GM12878 (cell line): ENCODE data around the gene IGSF1. TPM values are rescaled to one million over a fixed set of nuclear protein-coding genes. Genes with fewer than 3 reads are reported as not detected.

Source experiments
- ATAC-seq: fragments of 200-7000 bp; cut with Tn5 transposase; 3 replicates; pipeline ENCODE4 v1.9.1; 2020; ENCODE audit warnings: mild to moderate bottlenecking, moderate library complexity
- BruUV-seq: library from RNA; stranded (reverse); fragments of 400-500 nt; replicated peaks from 2 replicates; lab custom pipeline; 2021; lab: Mats Ljungman, UMichigan
- CTCF ChIA-PET: fragments of 300-600 bp; sonication (Branson Sonifier 250); formaldehyde crosslinking; extraction: SDS; loops from one replicate; lab custom pipeline; 2021; ENCODE audit warnings: inconsistent platforms; lab: Yijun Ruan, JAX
- POLR2A ChIA-PET: fragments of 350-600 bp; formaldehyde crosslinking; extraction: SDS; loops from one replicate; lab custom pipeline; 2021; ENCODE audit warnings: inconsistent platforms; lab: Charles Lee
- RAD21 ChIA-PET: fragments of 300-600 bp; sonication (Branson Sonifier 250); formaldehyde crosslinking; loops from one replicate; lab custom pipeline; 2023; ENCODE audit warnings: antibody characterized with exemption; ENCODE audit not compliant: unreplicated experiment; lab: Charles Lee
- SMC1A ChIA-PET: fragments of 300-600 bp; sonication (Branson Sonifier 250); formaldehyde crosslinking; loops from one replicate; lab custom pipeline; 2023; ENCODE audit not compliant: unreplicated experiment, uncharacterized antibody; lab: Charles Lee
- DNase-seq: peaks from one replicate; pipeline ENCODE4 v3.0.0-alpha.2; 2011; ENCODE audit warnings: low read depth, low spot score
- FAIRE-seq: peaks from 3 replicates; lab custom pipeline; 2011; peaks lifted over from hg19 to GRCh38; lab: Jason Lieb, UNC
- H2AFZ ChIP-seq: 2 replicates; pipeline ENCODE4 v1.6.0; 2011; ENCODE audit warnings: low read depth, low read length, control low read depth; ENCODE audit not compliant: control insufficient read depth
- H3K27ac ChIP-seq: 2 replicates; pipeline ENCODE4 v1.5.1; 2011; ENCODE audit warnings: control low read depth; ENCODE audit not compliant: control insufficient read depth, insufficient read depth
- H3K27me3 ChIP-seq, 2 experiments: replicated peaks in 1 of 2; 2 replicates each; pipeline versions ENCODE4 v1.6.0 to v1.6.1; 2011; ENCODE audit warnings: low read length in 1 of 2; ENCODE audit not compliant: control insufficient read depth in 2 of 2, insufficient read depth in 2 of 2
- H3K36me3 ChIP-seq, 2 experiments: 2 replicates each; pipeline ENCODE4 v1.5.1; 2011; ENCODE audit warnings: low read length in 1 of 2; ENCODE audit not compliant: control insufficient read depth in 2 of 2, insufficient read depth in 2 of 2
- H3K4me1 ChIP-seq: 2 replicates; pipeline ENCODE4 v1.6.1; 2011; ENCODE audit warnings: mild to moderate bottlenecking, low read length, moderate library complexity, mixed read lengths; ENCODE audit not compliant: control insufficient read depth, insufficient read depth
- H3K4me2 ChIP-seq: 2 replicates; pipeline ENCODE4 v1.6.0; 2011; ENCODE audit warnings: control low read depth; ENCODE audit not compliant: control insufficient read depth, insufficient read depth
- H3K4me3 ChIP-seq: fragments of 200-600 bp; sonication (generic); 2 replicates; pipeline ENCODE4 v1.5.1; 2016
- H3K79me2 ChIP-seq: 2 replicates; pipeline ENCODE4 v1.6.0; 2011; ENCODE audit warnings: low read length; ENCODE audit not compliant: control insufficient read depth, insufficient read depth
- H3K9ac ChIP-seq: 2 replicates; pipeline ENCODE4 v1.8.0; 2011; ENCODE audit warnings: low read length, control low read depth, mixed read lengths; ENCODE audit not compliant: control insufficient read depth, insufficient read depth
- H3K9me3 ChIP-seq: replicated peaks from 3 replicates; pipeline ENCODE4 v1.5.1; 2011; ENCODE audit warnings: mild to moderate bottlenecking, low read length; ENCODE audit not compliant: control insufficient read depth, insufficient read depth
- H4K20me1 ChIP-seq: 2 replicates; pipeline ENCODE4 v1.6.0; 2011; ENCODE audit not compliant: control insufficient read depth, insufficient read depth
- BMI1 ChIP-seq: fragments of 450-650 bp; IDR thresholded peaks from 2 replicates; pipeline ENCODE4 v1.6.1; 2016; ENCODE audit warnings: mild to moderate bottlenecking, moderate library complexity, borderline replicate concordance
- CREB1 ChIP-seq: IDR thresholded peaks from 2 replicates; pipeline ENCODE4 v1.6.1; 2012; ENCODE audit warnings: low read depth, mild to moderate bottlenecking, inconsistent platforms
- HDAC6 ChIP-seq: fragments of 200-600 bp; sonication (generic); IDR thresholded peaks from one replicate; pipeline ENCODE4 v1.8.0; 2017; ENCODE audit warnings: antibody characterized with exemption; ENCODE audit not compliant: unreplicated experiment
- MYB ChIP-seq: fragments of 150-350 bp; IDR thresholded peaks from 2 replicates; pipeline ENCODE4 v1.6.1; 2014; ENCODE audit warnings: mild to moderate bottlenecking, low read depth, low read length, borderline replicate concordance
- MYC ChIP-seq: IDR thresholded peaks from 2 replicates; pipeline ENCODE4 v1.6.1; 2011; ENCODE audit warnings: mild to moderate bottlenecking, low read length, moderate library complexity, inconsistent platforms; ENCODE audit not compliant: insufficient read depth, insufficient replicate concordance, insufficient read length, severe bottlenecking
- POU2F2 ChIP-seq: IDR thresholded peaks from 3 replicates; pipeline ENCODE4 v1.6.1; 2011; ENCODE audit warnings: low read depth, mild to moderate bottlenecking, low read length, borderline replicate concordance
- SREBF1 ChIP-seq: IDR thresholded peaks from 2 replicates; pipeline ENCODE4 v1.6.1; 2012; ENCODE audit warnings: mild to moderate bottlenecking, low read length
- WGBS: methylation state at CpG from one replicate; pipeline ENCODE4 v1.1.6; 2016; ENCODE audit warnings: low lambda C conversion rate; ENCODE audit not compliant: insufficient replicate concordance, insufficient coverage; ENCODE audit errors: missing lambda C conversion rate; 5-methylcytosine and 5-hydroxymethylcytosine counted together
- in situ Hi-C: fragments of 300-500 bp; cut with MboI; formaldehyde crosslinking; loops from 9 replicates; pipeline ENCODE4 v1.14.3; 2018; ENCODE audit warnings: mixed read lengths
- intact Hi-C: fragments of 100-400 bp; cut with micrococcal nuclease; formaldehyde crosslinking; loops from one replicate; pipeline ENCODE4 v1.14.2; 2022; ENCODE audit not compliant: unreplicated experiment
- polyA plus RNA-seq, 11 experiments: library from polyadenylated mRNA; depleted of rRNA in 4 of 11; unstranded in 6 of 11; stranded (reverse) in 5 of 11; fragments of >200 nt; fragmentation: Nextera tagmentation in 4 of 11; fragmentation: Illumina TruSeq in 1 of 11; extraction: Ambion mirVana in 4 of 11; extraction: Trizol in 1 of 11; gene quantifications; 1 replicate in 1 of 11; 2 replicates in 10 of 11; pipeline versions ENCODE4 v1.2.1 to v1.2.3, GENCODE V29; 2011 to 2016; ENCODE audit warnings: inconsistent platforms in 2 of 11, missing spikeins in 2 of 11, low read depth in 1 of 11
- total RNA-seq, 4 experiments: library from RNA; depleted of rRNA in 3 of 4; stranded (reverse); fragments of >200 nt in 3 of 4; fragmentation: Illumina TruSeq in 1 of 4; extraction: Trizol in 1 of 4; gene quantifications; 2 replicates each; pipeline versions ENCODE4 v1.2.1 to v1.2.3, GENCODE V29; 2013 to 2021

IGSF1 gene
- total and polyA plus RNA-seq, 10 of the 15 experiments (the other 5 are each of a cell fraction or from before 2014, with no cell fraction given) = 0.04 to 0.08 TPM; not detected in 8

DNA sequence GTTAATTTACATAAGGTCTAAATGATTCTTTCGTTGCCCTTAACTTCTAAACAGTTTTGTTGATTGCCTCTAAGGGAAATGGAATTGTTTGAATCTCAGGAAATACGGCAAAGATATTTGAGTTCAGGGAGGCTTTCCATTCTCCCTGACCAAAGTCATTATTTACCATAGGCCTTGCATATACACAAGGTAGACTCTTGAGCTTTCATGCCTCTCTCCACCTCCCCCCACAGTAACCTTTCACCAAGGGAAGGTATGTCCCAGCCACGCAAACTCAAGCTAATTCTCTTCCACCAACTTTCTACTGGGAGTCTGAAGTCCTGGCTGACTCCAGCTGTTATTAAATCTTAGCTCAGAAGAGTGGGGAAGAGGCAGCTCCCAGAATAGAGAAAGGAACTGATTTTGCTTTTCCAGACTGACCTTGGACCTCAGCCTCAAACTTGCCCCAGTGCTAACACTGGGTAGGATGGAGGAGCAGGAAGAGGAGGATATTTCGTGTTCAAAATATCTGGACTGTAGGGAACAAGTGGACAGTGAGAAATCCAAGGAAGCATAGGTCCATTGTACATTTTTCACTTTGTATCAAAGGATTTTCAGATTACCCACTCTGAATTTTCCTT lies 1.4 kb downstream of the IGSF1 start (continued):
- no peak for TF ChIP-seq CREB1
- no peak for TF ChIP-seq MYB
- TF ChIP-seq, all 136 proteins: peak for 0

- H3K4me2 ChIP-seq = no peak overlapping the region
- H2AFZ ChIP-seq = no peak overlapping the region
- DNase-seq = no peak
- ChIA-PET RAD21 (no interaction called here), SMC1A (no interaction called here), CTCF (interaction anchor here (0.5 kb wide), 1 partner anchor 1813 kb away, joined by 3 read pairs; no protein-coding TSS in a partner anchor), POLR2A (no interaction called here)
- BruUV-seq = no TSS peak
- H3K79me2 ChIP-seq = no peaks in the 10 kb centered on the region
- H3K4me1 ChIP-seq = no peaks in the 10 kb centered on the region
- no peaks in the 10 kb centered on the region for H3K36me3 ChIP-seq
- in situ Hi-C loops = no loop called here
- no peaks in the 10 kb centered on the region for H4K20me1 ChIP-seq
- no peak overlapping the region for H3K27ac ChIP-seq
- WGBS = 14% methylated on average over 4 of the region's 4 CpGs
- TF ChIP-seq HDAC6 (no peak), SREBF1 (no peak), POU2F2 (no peak), BMI1 (no peak), MYC (no peak)
- H3K27me3 ChIP-seq = no peaks in the 10 kb centered on the region
- H3K9me3 ChIP-seq = no peaks in the 10 kb centered on the region
- no peak overlapping the region for H3K9ac ChIP-seq
- intact Hi-C loops = no loop called here
- no peak for ATAC-seq
- no peak for FAIRE-seq
- H3K4me3 ChIP-seq = no peak overlapping the region
These were observed 9.5 kb downstream of the IGSF1 start for GRCh38 chrX:131279617-131280016.
